ENCODE measurements around the gene RASGRF1. TPM values are rescaled to one million over a fixed set of nuclear protein-coding genes. Genes with fewer than 3 reads are reported as not detected.

RASGRF1 gene
- total RNA-seq, 1 experiment from 2014 or later, result 1.1 TPM

DNA sequence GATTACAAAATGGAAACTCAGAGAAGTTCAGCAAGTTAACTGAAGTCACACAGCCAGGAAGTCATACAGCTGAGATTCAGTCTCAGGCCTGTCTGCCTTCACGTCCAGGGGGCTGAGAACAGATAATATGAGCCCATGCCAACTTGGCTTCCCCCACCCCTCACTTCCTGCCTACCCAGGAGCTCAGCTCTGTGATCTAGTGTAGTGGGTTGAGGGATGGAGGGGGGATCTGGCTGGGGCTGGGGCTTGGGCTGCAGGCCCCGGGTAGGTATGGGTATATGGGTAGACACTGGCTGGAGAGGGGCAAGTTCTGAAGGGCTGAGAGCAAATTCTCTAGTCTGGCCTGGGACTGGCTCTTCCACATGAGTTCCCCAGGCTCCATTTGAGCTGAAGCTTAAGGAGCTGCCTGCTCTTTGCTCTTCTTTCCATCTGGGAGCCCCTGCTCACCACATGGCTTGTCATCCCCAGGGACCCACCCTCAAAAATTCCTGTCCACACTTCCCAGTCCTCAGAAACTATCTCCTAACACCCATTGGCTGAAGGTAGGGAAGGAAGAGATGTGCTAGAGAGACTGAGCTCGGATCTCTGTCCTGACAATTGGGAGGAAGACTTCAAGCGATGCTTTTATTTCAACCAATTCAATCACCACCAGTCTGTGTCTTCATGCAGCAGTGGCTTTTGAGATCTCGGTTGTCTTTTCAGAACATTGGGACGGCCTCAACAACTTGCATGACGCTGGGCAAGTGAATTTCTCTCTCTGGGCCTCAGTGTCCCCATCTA lies 2.0 kb downstream of the RASGRF1 start:
- Histone ChIP-seq H3K9me3 (replicated peaks) (no peaks in the 10 kb centered on the region), H3K4me3 (no peak overlapping the region), H3K36me3 (no peaks in the 10 kb centered on the region), H3K4me1 (no peaks in the 10 kb centered on the region), H3K27ac (no peak overlapping the region), H3K27me3 (no peaks in the 10 kb centered on the region)
- no peak for DNase-seq

GRCh38 chr15:79086814-79087213 lies 3.8 kb downstream of the RASGRF1 start:
- H3K4me1 ChIP-seq, result no peaks in the 10 kb centered on the region
- no peak overlapping the region for H3K27ac ChIP-seq
- H3K4me3 ChIP-seq, result no peak overlapping the region
- no peak for DNase-seq
- H3K9me3 ChIP-seq (replicated peaks), result no peaks in the 10 kb centered on the region
- H3K27me3 ChIP-seq, result no peaks in the 10 kb centered on the region
- no peaks in the 10 kb centered on the region for H3K36me3 ChIP-seq

GRCh38 chr15:79084308-79084968 lies 6.1 kb downstream of the RASGRF1 start:
- Histone ChIP-seq H3K9me3 (replicated peaks) (no peaks in the 10 kb centered on the region), H3K27ac (no peak overlapping the region), H3K36me3 (no peaks in the 10 kb centered on the region), H3K4me3 (no peak overlapping the region), H3K4me1 (no peaks in the 10 kb centered on the region), H3K27me3 (no peaks in the 10 kb centered on the region)
- no peak for DNase-seq

- Histone ChIP-seq H3K36me3 (no peaks in the 10 kb centered on the region), H3K9me3 (replicated peaks) (no peaks in the 10 kb centered on the region), H3K27ac (no peak overlapping the region), H3K4me3 (no peak overlapping the region), H3K27me3 (no peaks in the 10 kb centered on the region), H3K4me1 (no peaks in the 10 kb centered on the region)
- no peak for DNase-seq
Observed at GRCh38 chr15:79083154-79083553, 7.4 kb downstream of the RASGRF1 start.

DNA sequence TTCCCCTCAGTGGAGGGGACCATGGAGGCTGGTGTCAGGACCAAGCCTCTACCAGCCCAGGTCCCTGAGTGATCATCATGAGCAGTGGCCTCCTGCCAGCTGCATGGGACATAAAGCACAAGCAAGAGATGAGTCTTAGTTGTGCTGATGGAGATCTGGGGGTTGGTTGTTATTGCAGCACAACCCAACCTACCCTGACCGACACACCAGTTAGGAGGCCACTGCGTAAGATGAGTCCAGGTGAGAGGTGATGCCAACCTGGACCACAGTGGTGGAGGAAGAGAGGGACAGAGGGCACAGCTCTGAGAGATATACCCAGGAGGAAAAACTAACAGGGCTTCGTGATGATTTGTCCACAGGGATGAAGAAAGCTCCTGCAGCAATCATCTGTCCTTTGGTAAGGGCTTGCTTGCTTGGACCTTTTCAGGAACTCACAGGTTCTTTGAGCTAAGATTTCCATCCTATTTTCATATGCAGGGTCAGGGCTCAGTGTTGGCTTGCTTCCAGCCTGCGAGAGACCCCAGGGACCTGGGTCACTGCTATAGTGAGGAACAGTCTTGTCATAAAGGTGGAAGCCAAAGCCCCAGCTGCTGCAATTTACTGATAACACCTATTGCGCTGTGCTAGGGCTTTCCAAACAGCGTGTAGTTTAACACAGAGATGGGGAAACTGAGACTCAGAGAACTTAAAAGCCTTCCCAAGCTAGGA lies 8.1 kb downstream of the RASGRF1 start:
- Histone ChIP-seq H3K27ac (no peak overlapping the region), H3K4me3 (no peak overlapping the region), H3K27me3 (no peaks in the 10 kb centered on the region), H3K36me3 (no peaks in the 10 kb centered on the region), H3K4me1 (no peaks in the 10 kb centered on the region), H3K9me3 (replicated peaks) (no peaks in the 10 kb centered on the region)
- DNase-seq, result no peak

DNA sequence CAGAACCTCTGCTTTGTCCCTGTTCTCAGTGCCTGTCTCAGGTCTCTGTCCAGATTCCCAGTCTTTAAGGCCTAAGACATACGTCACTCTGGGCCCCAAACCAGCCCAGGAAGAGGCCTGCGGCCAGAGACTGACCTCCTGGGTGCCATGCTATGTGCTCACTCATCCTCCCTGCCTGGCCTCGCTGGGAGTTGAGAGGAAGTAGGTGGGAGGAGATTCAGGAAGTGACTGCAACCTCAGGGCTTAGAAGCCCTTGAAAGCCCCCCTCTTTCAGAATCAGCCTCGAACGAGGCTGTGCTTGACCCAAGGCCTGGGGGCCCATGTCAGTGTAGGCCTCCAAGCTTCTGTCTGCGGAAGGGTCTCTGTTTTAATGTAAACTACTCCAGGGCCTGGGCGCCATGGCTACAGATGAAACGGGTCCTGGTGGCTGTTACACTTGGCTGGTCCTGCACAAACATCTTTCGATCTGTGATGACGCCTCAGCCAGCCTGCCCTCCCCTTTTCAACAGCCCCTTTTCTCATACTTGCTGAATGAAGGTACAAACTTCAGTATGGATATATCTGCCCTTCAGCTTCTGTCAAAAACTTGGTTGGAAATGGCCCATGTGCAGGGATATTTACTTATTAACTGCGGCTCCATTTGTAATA lies 11.7 kb downstream of the RASGRF1 start:
- Histone ChIP-seq H3K9me3 (replicated peaks) (no peaks in the 10 kb centered on the region), H3K27ac (no peak overlapping the region), H3K4me3 (no peak overlapping the region), H3K36me3 (no peaks in the 10 kb centered on the region), H3K4me1 (no peaks in the 10 kb centered on the region), H3K27me3 (no peaks in the 10 kb centered on the region)
- no peak for DNase-seq

DNA sequence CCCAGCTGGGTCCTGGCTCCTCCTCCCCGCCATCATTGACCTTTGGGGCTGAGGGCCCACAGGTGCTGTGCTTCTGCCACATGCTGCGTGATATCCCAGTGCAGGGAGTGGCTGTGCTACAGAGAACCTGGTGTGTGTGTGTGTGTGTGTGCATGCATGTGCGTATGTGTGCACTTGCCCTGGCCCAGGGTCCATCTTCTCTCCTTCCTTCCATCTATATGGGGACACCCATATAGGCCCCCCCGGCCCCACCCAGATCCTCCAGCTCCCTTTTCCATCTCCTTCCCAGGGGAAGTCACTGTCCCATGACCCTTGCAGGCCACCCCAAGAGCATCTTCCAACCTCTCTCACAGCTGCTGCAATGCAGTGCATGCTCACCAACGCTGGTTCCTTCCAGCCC lies 12.6 kb downstream of the RASGRF1 start:
- Histone ChIP-seq H3K27ac (no peak overlapping the region), H3K4me1 (no peaks in the 10 kb centered on the region), H3K9me3 (replicated peaks) (no peaks in the 10 kb centered on the region), H3K36me3 (no peaks in the 10 kb centered on the region), H3K27me3 (no peaks in the 10 kb centered on the region), H3K4me3 (no peak overlapping the region)
- no peak for DNase-seq

- DNase-seq, result no peak
- no peaks in the 10 kb centered on the region for H3K9me3 ChIP-seq (replicated peaks)
- no peaks in the 10 kb centered on the region for H3K27me3 ChIP-seq
- no peak overlapping the region for H3K27ac ChIP-seq
- no peak overlapping the region for H3K4me3 ChIP-seq
- no peaks in the 10 kb centered on the region for H3K4me1 ChIP-seq
- H3K36me3 ChIP-seq, result no peaks in the 10 kb centered on the region
Observed at GRCh38 chr15:79076661-79077060, 13.9 kb downstream of the RASGRF1 start.

DNA sequence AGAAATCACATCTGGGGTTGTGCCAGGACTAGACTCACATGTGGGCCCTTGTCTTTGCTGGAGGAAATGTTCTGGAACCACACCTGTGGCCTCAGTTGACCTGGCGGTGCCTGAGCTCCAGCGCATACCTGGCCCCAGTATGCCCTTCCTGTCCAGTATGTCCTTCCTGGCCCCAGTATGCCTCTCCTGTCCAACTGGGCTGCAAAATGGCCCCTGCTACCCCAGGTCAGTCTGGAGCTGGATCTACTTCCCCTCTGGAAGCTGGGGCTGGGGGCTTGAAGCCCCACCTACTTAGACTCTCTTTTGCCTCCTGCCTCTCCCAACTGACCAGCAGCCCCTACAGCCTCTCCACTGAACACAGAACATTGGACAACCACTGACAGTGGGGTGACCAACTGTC lies 15.3 kb downstream of the RASGRF1 start:
- no peak for DNase-seq
- Histone ChIP-seq H3K9me3 (replicated peaks) (no peaks in the 10 kb centered on the region), H3K4me1 (no peaks in the 10 kb centered on the region), H3K36me3 (no peaks in the 10 kb centered on the region), H3K27me3 (no peaks in the 10 kb centered on the region), H3K4me3 (no peak overlapping the region), H3K27ac (no peak overlapping the region)

DNA sequence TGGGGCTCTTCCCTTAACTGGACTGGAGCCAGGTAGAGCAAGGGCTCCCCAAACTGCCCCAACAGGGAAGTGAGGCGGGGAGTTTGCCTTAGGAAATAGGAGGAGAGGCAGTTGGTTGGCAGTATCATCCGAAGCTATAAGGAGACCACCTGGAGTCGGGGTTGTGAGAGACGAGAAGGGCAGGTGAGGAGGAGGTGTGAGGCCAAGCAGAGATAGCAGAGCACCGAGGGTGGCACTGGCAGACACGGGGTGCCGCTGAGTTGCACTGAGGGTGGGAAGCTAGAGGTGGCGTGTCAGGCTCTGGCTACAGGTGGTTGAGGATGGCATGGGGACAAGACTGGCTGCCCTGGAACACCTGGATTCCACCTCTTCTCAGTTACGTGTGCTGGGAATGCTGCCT lies 17.2 kb downstream of the RASGRF1 start:
- Histone ChIP-seq H3K4me1 (no peaks in the 10 kb centered on the region), H3K4me3 (no peak overlapping the region), H3K9me3 (replicated peaks) (no peaks in the 10 kb centered on the region), H3K36me3 (no peaks in the 10 kb centered on the region), H3K27me3 (no peaks in the 10 kb centered on the region), H3K27ac (no peak overlapping the region)
- DNase-seq, result no peak

- H3K4me3 ChIP-seq, result no peak overlapping the region
- DNase-seq, result no peak
- H3K27ac ChIP-seq, result no peak overlapping the region
Observed at GRCh38 chr15:79071901-79072300, 18.7 kb downstream of the RASGRF1 start.

GRCh38 chr15:79068790-79069189 lies 21.8 kb downstream of the RASGRF1 start:
- no peaks in the 10 kb centered on the region for H3K36me3 ChIP-seq
- no peaks in the 10 kb centered on the region for H3K27me3 ChIP-seq
- H3K4me1 ChIP-seq, result no peaks in the 10 kb centered on the region
- no peak for DNase-seq
- H3K9me3 ChIP-seq (replicated peaks), result no peaks in the 10 kb centered on the region
- no peak overlapping the region for H3K27ac ChIP-seq
- no peak overlapping the region for H3K4me3 ChIP-seq

More at GRCh38 chr15:79071901-79072300, 18.7 kb downstream of the RASGRF1 start:
- no peaks in the 10 kb centered on the region for H3K36me3 ChIP-seq
- H3K9me3 ChIP-seq (replicated peaks), result no peaks in the 10 kb centered on the region
- no peaks in the 10 kb centered on the region for H3K27me3 ChIP-seq
- no peaks in the 10 kb centered on the region for H3K4me1 ChIP-seq

GRCh38 chr15:79067969-79068368 lies 22.6 kb downstream of the RASGRF1 start:
- H3K27me3 ChIP-seq, result no peaks in the 10 kb centered on the region
- no peak for DNase-seq
- no peaks in the 10 kb centered on the region for H3K4me1 ChIP-seq
- no peak overlapping the region for H3K27ac ChIP-seq
- no peaks in the 10 kb centered on the region for H3K36me3 ChIP-seq
- no peak overlapping the region for H3K4me3 ChIP-seq
- no peaks in the 10 kb centered on the region for H3K9me3 ChIP-seq (replicated peaks)

DNA sequence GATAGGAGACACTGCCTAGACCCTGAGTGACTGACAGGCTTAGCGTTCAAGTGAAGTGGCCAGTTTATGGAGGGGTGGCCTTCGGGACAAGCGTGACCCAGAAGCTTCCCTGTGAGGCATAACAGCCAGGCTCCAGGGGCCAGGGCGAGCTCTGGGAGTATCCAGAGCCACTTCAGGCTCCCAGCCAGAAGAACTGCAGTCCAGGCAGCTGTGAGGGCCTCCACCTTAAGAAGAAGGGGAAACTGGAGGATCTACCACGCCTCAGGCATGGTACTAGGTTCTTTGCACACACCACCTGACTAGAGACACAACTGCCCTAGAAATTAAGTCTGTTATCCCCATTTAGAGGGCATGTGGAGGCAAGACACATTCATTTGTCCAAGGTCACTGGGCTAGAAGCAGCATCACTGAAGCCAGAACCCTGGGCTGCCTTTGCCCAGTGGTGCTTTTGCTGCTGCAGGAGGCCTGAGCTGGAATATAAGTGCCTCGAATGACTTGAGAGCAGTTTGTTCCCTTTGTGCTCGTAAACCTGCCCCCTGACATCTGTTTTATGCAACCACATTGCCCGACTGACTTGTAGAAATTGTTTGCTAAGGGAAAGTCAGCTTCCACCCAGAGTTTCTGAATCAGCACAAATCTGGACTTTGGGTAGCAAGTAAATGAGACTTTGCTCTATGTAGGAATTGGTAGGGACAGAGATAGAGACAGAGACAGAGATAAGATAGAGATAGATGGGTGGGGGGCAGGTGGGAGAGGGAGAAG lies 23.3 kb downstream of the RASGRF1 start:
- no peak for DNase-seq
- H3K27ac ChIP-seq, result no peak overlapping the region
- H3K9me3 ChIP-seq (replicated peaks), result no peaks in the 10 kb centered on the region

More for the DNA sequence above, 23.3 kb downstream of the RASGRF1 start:
- Histone ChIP-seq H3K4me3 (no peak overlapping the region), H3K36me3 (no peaks in the 10 kb centered on the region), H3K4me1 (no peaks in the 10 kb centered on the region), H3K27me3 (no peaks in the 10 kb centered on the region)

All from SJCRH30 (cell line).